GM12878 (cell line): ENCODE results near the gene CLDN5. TPM values are rescaled to one million over a fixed set of nuclear protein-coding genes. Genes with fewer than 3 reads are reported as not detected.

Experiments used
- HCFC1 ChIP-seq: fragments of 150-350 bp; IDR thresholded peaks from 2 replicates; pipeline ENCODE4 v1.6.1; 2014; ENCODE audit warnings: low read length
- HDAC2 ChIP-seq: fragments of 200-600 bp; sonication (generic); IDR thresholded peaks from 2 replicates; pipeline ENCODE4 v1.6.1; 2017
- IKZF1 ChIP-seq: fragments of 450-650 bp; conservative IDR thresholded peaks from 2 replicates; pipeline ENCODE4 v1.6.1; 2017; ENCODE audit warnings: antibody characterized with exemption, mild to moderate bottlenecking
- IRF3 ChIP-seq: fragments of 450-650 bp; IDR thresholded peaks from 2 replicates; pipeline ENCODE4 v1.6.1; 2014; ENCODE audit warnings: mild to moderate bottlenecking
- JUNB ChIP-seq: IDR thresholded peaks from 2 replicates; pipeline ENCODE4 v1.6.1; 2016; ENCODE audit warnings: antibody characterized with exemption, mild to moderate bottlenecking
- KAT2A ChIP-seq: conservative IDR thresholded peaks from 2 replicates; pipeline ENCODE4 v1.6.1; 2011; ENCODE audit warnings: low read depth, low read length; ENCODE audit not compliant: control insufficient read depth
- LARP7 ChIP-seq: fragments of 450-650 bp; IDR thresholded peaks from 2 replicates; pipeline ENCODE4 v1.6.1; 2017; ENCODE audit warnings: mild to moderate bottlenecking
- POU2F2 ChIP-seq: IDR thresholded peaks from 3 replicates; pipeline ENCODE4 v1.6.1; 2011; ENCODE audit warnings: low read depth, mild to moderate bottlenecking, low read length, borderline replicate concordance
- SPI1 ChIP-seq: IDR thresholded peaks from 2 replicates; pipeline ENCODE4 v1.6.1; 2011; ENCODE audit warnings: low read depth, mild to moderate bottlenecking, low read length, moderate library complexity, borderline replicate concordance; ENCODE audit not compliant: insufficient read depth
- TCF3 ChIP-seq: IDR thresholded peaks from 2 replicates; pipeline ENCODE4 v1.6.1; 2012; ENCODE audit warnings: low read depth, mild to moderate bottlenecking, low read length, borderline replicate concordance; ENCODE audit not compliant: insufficient read depth
- ZNF217 ChIP-seq: fragments of 450-650 bp; IDR thresholded peaks from 2 replicates; pipeline ENCODE4 v1.6.1; 2017; ENCODE audit warnings: antibody characterized with exemption, mild to moderate bottlenecking
- ZNF622 ChIP-seq: fragments of 450-650 bp; IDR thresholded peaks from 2 replicates; pipeline ENCODE4 v1.6.1; 2017; ENCODE audit warnings: mild to moderate bottlenecking, inconsistent platforms
- polyA plus RNA-seq, 11 experiments: library from polyadenylated mRNA; depleted of rRNA in 4 of 11; unstranded in 6 of 11; stranded (reverse) in 5 of 11; fragments of >200 nt; fragmentation: Nextera tagmentation in 4 of 11; fragmentation: Illumina TruSeq in 1 of 11; extraction: Ambion mirVana in 4 of 11; extraction: Trizol in 1 of 11; gene quantifications; 1 replicate in 1 of 11; 2 replicates in 10 of 11; pipeline versions ENCODE4 v1.2.1 to v1.2.3, GENCODE V29; 2011 to 2016; ENCODE audit warnings: inconsistent platforms in 2 of 11, missing spikeins in 2 of 11, low read depth in 1 of 11
- total RNA-seq, 4 experiments: library from RNA; depleted of rRNA in 3 of 4; stranded (reverse); fragments of >200 nt in 3 of 4; fragmentation: Illumina TruSeq in 1 of 4; extraction: Trizol in 1 of 4; gene quantifications; 2 replicates each; pipeline versions ENCODE4 v1.2.1 to v1.2.3, GENCODE V29; 2013 to 2021
- TF ChIP-seq, protein P1 (sequence below): fragments of 450-650 bp; IDR thresholded peaks from 2 replicates; pipeline ENCODE4 v1.6.1; 2017; ENCODE audit warnings: mild to moderate bottlenecking, moderate library complexity
- TF ChIP-seq, protein P2 (sequence below): IDR thresholded peaks from 2 replicates; pipeline ENCODE4 v1.6.1; 2012; ENCODE audit warnings: low read depth, low read length, improper control_type of control experiment
- TF ChIP-seq, protein P3 (sequence below), 3 experiments: IDR thresholded peaks in 2 of 3; conservative IDR thresholded peaks in 1 of 3; 2 replicates each; pipeline ENCODE4 v1.5.1; 2011; ENCODE audit warnings: low read depth in 3 of 3, low read length in 3 of 3, mild to moderate bottlenecking in 3 of 3, control low read depth in 2 of 3, moderate library complexity in 2 of 3, inconsistent platforms in 1 of 3, mixed read lengths in 1 of 3; ENCODE audit not compliant: control insufficient read depth in 2 of 3, insufficient read depth in 1 of 3; ENCODE audit errors: extremely low read depth in 1 of 3
- TF ChIP-seq, protein P4 (sequence below): IDR thresholded peaks from 2 replicates; pipeline ENCODE4 v1.6.1; 2011; ENCODE audit warnings: borderline replicate concordance, low read depth, mild to moderate bottlenecking, moderate library complexity, low read length; ENCODE audit not compliant: insufficient read depth, poor library complexity, severe bottlenecking

The CLDN5 gene
- total and polyA plus RNA-seq, 10 of the 15 experiments (the other 5 are each of a cell fraction or from before 2014, with no cell fraction given): 0.15 TPM; not detected in 9

DNA sequence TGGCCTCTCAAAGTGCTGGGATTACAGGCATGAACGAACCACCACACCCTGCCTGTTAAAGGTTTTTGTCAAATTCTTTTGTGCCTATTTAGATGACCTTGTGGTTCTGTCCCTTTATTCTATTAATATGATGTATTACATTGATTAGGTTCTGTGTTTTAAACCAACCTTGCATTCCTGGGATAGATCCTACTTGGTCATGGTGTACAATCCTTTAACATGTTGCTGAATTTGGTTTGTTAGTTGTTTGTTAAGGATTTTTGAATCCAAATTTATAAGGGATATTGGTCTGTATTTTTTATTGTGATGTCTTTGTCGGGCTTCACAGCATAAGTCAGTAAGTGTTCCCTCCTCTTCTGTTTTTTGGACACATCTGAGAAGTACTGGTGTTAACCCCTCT lies 29.0 kb upstream of the CLDN5 start (continued):
- TF ChIP-seq, protein P1, sequence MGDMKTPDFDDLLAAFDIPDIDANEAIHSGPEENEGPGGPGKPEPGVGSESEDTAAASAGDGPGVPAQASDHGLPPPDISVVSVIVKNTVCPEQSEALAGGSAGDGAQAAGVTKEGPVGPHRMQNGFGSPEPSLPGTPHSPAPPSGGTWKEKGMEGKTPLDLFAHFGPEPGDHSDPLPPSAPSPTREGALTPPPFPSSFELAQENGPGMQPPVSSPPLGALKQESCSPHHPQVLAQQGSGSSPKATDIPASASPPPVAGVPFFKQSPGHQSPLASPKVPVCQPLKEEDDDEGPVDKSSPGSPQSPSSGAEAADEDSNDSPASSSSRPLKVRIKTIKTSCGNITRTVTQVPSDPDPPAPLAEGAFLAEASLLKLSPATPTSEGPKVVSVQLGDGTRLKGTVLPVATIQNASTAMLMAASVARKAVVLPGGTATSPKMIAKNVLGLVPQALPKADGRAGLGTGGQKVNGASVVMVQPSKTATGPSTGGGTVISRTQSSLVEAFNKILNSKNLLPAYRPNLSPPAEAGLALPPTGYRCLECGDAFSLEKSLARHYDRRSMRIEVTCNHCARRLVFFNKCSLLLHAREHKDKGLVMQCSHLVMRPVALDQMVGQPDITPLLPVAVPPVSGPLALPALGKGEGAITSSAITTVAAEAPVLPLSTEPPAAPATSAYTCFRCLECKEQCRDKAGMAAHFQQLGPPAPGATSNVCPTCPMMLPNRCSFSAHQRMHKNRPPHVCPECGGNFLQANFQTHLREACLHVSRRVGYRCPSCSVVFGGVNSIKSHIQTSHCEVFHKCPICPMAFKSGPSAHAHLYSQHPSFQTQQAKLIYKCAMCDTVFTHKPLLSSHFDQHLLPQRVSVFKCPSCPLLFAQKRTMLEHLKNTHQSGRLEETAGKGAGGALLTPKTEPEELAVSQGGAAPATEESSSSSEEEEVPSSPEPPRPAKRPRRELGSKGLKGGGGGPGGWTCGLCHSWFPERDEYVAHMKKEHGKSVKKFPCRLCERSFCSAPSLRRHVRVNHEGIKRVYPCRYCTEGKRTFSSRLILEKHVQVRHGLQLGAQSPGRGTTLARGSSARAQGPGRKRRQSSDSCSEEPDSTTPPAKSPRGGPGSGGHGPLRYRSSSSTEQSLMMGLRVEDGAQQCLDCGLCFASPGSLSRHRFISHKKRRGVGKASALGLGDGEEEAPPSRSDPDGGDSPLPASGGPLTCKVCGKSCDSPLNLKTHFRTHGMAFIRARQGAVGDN: no peak
- TF ChIP-seq, protein P2, sequence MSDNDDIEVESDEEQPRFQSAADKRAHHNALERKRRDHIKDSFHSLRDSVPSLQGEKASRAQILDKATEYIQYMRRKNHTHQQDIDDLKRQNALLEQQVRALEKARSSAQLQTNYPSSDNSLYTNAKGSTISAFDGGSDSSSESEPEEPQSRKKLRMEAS: no peak
- no peak for TF ChIP-seq ZNF217
- no peak for TF ChIP-seq HCFC1
- no peak for TF ChIP-seq TCF3
- no peak for TF ChIP-seq IKZF1
- TF ChIP-seq SPI1: no peak
- TF ChIP-seq KAT2A: no peak
- no peak for TF ChIP-seq POU2F2
- TF ChIP-seq JUNB: no peak
- TF ChIP-seq, protein P3, sequence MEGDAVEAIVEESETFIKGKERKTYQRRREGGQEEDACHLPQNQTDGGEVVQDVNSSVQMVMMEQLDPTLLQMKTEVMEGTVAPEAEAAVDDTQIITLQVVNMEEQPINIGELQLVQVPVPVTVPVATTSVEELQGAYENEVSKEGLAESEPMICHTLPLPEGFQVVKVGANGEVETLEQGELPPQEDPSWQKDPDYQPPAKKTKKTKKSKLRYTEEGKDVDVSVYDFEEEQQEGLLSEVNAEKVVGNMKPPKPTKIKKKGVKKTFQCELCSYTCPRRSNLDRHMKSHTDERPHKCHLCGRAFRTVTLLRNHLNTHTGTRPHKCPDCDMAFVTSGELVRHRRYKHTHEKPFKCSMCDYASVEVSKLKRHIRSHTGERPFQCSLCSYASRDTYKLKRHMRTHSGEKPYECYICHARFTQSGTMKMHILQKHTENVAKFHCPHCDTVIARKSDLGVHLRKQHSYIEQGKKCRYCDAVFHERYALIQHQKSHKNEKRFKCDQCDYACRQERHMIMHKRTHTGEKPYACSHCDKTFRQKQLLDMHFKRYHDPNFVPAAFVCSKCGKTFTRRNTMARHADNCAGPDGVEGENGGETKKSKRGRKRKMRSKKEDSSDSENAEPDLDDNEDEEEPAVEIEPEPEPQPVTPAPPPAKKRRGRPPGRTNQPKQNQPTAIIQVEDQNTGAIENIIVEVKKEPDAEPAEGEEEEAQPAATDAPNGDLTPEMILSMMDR (IDR thresholded peaks at IDR 0.05 in 2 of 3, conservative IDR thresholded peaks at IDR 0.05 in 1 of 3; ENCODE audit: control insufficient read depth in 2 of 3, extremely low read depth in 1 of 3, insufficient read depth in 1 of 3, low read depth in 3 of 3, low read length in 3 of 3): no peak
- TF ChIP-seq LARP7: no peak
- no peak for TF ChIP-seq IRF3
- no peak for TF ChIP-seq HDAC2
- TF ChIP-seq, protein P4, sequence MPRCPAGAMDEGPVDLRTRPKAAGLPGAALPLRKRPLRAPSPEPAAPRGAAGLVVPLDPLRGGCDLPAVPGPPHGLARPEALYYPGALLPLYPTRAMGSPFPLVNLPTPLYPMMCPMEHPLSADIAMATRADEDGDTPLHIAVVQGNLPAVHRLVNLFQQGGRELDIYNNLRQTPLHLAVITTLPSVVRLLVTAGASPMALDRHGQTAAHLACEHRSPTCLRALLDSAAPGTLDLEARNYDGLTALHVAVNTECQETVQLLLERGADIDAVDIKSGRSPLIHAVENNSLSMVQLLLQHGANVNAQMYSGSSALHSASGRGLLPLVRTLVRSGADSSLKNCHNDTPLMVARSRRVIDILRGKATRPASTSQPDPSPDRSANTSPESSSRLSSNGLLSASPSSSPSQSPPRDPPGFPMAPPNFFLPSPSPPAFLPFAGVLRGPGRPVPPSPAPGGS: no peak
- no peak for TF ChIP-seq ZNF622
